GM19043 (cell line): Measurements from ENCODE around the gene IGFALS.

Experiments
- ATAC-seq: cut with Tn5 transposase; IDR thresholded peaks from one replicate; pipeline ENCODE4 v1.9.1; 2021; ENCODE audit warnings: low read depth; ENCODE audit not compliant: unreplicated experiment

Gene IGFALS

GRCh38 chr16:1777375-1778199 lies 15.9 kb downstream of the IGFALS start:
- ATAC-seq: no peak

DNA sequence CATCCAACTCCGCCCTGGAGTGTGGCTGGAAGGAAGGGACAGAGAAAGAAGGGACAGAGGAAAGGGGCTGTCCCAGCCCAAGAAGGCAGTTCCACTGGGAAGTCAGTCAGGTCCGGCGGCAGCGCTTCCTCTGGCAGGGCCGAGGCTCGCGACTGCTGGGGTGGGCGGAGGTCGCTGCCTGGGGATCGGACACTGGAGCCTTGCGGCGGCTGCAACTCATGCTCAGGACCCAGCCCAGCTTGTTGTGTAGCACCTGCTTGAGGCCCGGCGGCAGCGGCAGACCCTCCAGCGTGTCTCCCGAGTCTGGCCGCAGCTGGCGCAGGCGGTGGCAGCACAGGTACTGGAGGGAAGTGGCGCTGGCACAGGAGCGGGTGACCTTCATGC lies 16.5 kb downstream of the IGFALS start:
- ATAC-seq: no peak

DNA sequence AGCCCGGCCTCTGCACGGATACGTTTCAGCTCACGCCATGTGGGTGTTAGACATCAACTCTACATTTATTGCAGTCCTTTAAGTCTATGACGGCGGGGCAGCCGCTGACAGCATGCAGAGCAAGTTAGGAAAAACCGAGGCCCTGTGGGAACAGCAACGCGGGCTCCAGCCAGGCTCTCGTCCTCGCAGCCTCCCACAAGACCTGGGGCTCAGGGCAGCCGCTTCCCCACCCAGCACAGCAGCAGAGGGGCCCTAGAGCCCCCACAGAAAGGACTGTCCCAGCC lies 16.9 kb downstream of the IGFALS start:
- no peak for ATAC-seq

GRCh38 chr16:1775846-1776671 lies 17.4 kb downstream of the IGFALS start:
- ATAC-seq: no peak

- ATAC-seq: no peak
These were observed 18.3 kb downstream of the IGFALS start for GRCh38 chr16:1775006-1775845.

DNA sequence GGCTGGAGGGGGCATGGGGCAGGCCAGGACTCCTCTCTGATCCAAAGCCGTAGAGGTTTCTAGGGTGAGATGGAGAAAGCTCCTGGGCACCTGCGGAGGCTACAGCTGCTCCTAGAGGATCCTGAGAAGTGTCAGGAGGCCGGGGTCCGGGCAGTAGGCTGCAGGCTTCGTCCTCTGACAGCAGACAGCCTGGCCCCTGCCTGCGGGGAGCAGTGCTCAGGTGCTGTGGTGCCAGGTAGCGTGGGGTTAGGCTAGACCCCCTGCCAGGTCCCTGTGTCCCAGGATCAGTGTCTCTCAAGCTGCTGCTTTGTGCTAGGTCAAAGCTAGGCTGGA lies 19.1 kb downstream of the IGFALS start:
- ATAC-seq: no peak

GRCh38 chr16:1773703-1774447 lies 19.6 kb downstream of the IGFALS start:
- ATAC-seq: no peak

DNA sequence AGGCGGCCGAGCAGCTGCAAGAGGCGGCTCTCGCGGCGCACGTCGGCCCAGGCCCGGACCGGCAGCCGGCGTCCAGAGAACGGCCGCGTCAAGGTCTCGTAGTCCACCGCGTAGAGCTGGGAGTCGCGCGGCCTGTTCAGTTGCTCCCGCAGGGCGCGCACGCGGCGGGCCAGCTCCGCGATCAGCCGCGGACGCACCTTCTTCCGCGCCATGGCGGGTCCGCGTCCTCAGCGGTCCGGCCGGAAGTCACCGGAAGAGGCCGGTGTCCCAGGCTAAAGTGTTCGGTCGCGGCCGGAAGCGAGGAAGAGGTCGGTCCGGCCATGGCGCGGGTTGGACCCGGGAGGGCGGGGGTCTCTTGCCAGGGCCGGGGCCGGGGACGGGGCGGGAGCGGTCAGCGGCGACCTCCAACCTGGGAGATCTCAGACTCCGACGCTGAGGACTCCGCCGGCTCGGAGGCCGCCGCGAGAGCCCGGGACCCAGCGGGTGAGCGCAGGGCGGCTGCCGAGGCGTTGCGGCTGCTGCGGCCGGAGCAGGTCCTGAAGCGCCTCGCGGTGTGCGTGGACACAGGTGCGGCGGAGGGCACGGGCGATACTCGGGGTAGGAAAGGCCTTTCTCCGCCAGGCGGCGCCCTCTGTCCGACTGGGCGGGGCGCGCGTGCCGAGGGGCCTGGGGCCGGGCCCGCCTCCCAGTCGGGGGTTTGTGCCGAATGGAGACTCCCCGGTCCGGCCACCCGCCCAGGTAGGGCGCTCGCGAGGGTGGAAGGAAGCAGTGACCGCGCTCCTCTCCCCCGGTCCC lies 20.4 kb downstream of the IGFALS start, which contains the start of gene MRPS34:
Gene MRPS34 (minus strand): TSS at position 227 of the 795 bp plus-strand sequence. CDS start 15 bp downstream, at position 212.
- no peak for ATAC-seq

DNA sequence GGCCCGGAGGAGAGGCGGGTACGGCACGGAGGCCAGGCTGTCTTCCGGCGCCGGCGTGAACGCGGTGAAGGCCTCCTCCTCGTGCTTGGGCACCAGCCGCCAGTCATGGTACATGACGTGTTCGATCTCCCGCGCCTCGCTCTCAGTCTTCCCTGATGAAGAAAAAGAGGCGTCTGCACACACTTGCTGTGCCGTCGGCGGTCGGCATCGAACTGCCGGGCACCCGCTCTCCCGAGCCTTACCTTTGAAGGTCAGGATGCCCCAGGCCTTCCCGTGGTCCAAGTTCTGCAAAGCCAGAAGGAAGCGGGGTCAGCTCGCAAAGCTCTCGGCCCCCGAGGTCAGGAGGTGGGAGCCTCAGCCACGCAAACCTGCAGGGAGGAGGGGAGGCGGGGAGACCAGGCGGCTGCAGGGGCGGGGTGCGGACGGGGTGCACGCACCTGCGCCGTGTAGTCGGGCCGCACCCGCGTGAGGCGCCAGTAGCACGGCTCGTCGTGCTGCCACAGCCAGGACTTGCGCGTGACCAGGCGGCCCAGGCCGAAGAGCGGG lies 21.1 kb downstream of the IGFALS start, which contains the start of gene EME2:
Gene EME2 (plus strand): TSS at position 449 of the 546 bp plus-strand sequence. CDS start 418 bp downstream, outside the sequence.
- ATAC-seq: no peak

DNA sequence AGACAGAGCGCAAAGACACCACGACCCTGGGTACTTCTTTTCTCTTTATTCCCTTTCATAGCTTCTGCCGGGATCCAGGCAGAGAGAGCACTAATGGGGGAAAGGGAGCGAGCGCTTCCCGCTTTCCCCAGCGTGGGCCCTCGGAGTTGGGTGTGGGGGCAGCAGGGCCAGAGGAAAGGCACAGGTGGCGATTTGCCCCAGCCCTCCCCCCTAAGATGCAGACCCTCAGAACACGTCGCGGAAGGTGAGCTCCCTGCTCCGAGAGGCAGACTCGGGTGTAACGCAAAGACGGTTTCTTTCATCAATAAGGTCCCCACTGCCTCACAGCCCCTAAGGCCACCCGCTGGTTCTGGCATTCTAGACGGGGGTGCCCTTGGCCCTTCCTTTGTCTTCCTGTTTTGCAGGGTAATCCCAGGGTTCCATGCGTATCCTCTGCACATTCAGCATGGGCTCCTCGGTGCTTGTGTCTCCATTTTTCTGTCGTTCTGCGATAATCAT lies 21.6 kb downstream of the IGFALS start:
- ATAC-seq: no peak

DNA sequence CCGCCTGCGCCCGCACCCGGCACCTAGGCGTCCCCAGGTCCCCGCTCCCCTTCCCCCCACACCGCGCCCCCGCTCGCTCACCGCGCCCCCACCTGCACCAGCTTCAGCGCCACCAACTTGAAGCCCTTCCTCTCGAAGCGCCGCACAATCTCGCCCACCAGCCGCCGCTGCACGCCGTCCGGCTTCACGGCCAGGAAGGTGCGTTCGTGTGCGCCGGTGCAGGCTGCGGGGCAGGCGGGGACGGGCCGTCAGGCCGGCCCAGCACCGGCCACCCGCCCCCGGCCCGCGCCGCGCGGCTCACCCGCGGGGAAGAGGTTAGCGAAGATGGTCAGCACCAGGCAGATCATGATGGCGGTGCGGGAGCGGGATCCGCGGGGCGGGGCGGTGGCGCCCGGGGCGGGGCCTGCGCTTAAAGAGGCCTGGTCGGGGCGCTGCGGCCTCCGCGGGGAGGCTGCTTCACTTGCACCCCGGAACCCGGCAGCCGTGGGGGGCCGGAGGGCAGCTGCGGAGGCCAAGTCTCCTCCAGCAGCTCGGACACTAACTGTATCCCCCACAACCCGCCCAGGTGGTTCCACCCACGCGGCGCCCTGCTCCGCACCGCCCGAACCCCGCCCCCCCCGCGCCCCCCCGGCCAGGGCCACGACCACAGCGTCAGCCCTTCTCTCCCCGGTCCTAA lies 22.2 kb downstream of the IGFALS start, which contains the start of gene NME3:
Gene NME3 (minus strand): TSS at position 356 of the 676 bp plus-strand sequence. CDS start 9 bp downstream, at position 347.
- no peak for ATAC-seq

- no peak for ATAC-seq
These were observed 22.9 kb downstream of the IGFALS start for GRCh38 chr16:1770328-1771187.

DNA sequence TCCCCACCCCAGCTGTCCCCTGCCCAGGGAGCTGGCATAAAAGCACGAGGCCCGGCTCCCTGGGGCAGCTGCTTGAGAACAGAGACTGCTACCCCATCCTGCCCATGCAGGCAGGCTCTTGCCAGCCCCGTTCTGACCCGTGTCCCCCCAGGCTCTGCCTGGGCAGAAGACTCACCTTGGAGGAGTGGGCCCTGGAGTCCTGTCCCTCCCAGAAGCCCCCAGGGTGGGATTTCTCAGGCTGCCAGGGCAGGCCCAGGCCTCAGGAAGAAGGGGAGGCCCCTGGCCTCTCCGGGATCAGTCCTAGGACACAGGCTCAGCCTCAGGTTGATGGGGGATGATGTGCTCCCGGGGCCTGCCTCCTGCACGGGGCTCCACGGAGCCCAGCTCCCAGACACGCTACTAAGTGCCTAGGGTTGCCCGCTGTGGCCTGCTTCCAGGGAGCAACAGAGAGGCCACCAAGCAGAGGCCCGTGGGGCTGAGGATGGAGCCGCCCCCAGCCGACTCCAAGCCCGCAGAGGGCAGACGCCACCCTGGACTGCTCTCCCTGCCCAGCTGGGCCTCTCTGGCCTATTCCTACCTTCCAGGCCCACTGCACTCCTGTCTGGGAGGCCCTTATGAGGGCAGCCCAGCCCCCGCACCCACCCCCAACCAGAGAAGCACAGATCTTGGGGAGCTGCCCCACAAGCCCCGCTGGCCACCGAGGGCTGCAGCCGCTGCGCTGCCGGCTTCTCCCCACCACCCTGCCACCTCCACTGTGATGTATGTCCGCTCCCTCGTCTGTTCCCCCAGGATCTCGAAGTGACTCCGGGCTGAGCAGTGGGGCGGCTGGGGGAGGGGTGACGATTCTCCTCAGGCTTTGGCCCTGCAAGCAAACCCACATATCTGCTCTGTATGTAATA lies 23.9 kb downstream of the IGFALS start:
- ATAC-seq: no peak

GRCh38 chr16:1768767-1769401 lies 24.6 kb downstream of the IGFALS start:
- no peak for ATAC-seq

GRCh38 chr16:1768061-1768766 lies 25.3 kb downstream of the IGFALS start:
- ATAC-seq: no peak
